HG03175 (cell line): ENCODE results near the gene ITGAX.
A peak's percentile ranks its signal among the peaks of the same experiment; 100 is the strongest.

ENCODE experiments used
- ATAC-seq: cut with Tn5 transposase; IDR thresholded peaks from one replicate; pipeline ENCODE4 v1.9.1; 2021; ENCODE audit warnings: mild to moderate bottlenecking, moderate library complexity; ENCODE audit not compliant: unreplicated experiment

ITGAX gene

GRCh38 chr16:31347445-31347844 is 7.5 kb upstream of the ITGAX start:
- no peak for ATAC-seq

- ATAC-seq, result no peak
These were observed 6.4 kb upstream of the ITGAX start for GRCh38 chr16:31348579-31348978.

- ATAC-seq, result no peak
These were observed 4.5 kb upstream of the ITGAX start for GRCh38 chr16:31350275-31351005.

- no peak for ATAC-seq
These were observed 3.6 kb upstream of the ITGAX start for GRCh38 chr16:31351246-31351941.

- ATAC-seq, result no peak
These were observed 3.0 kb upstream of the ITGAX start for GRCh38 chr16:31351942-31352325.

GRCh38 chr16:31352376-31353115 is 2.4 kb upstream of the ITGAX start:
- ATAC-seq, result no peak

GRCh38 chr16:31355431-31356100 is 590 bp downstream of the ITGAX start:
- no peak for ATAC-seq

- no peak for ATAC-seq
These were observed 1.8 kb downstream of the ITGAX start for GRCh38 chr16:31356566-31357323.

GRCh38 chr16:31357324-31358109 is 2.5 kb downstream of the ITGAX start:
- no peak for ATAC-seq

GRCh38 chr16:31360251-31360650 is 5.3 kb downstream of the ITGAX start:
- no peak for ATAC-seq

- ATAC-seq, result no peak
These were observed 6.5 kb downstream of the ITGAX start for GRCh38 chr16:31361201-31362110.

- no peak for ATAC-seq
These were observed 7.8 kb downstream of the ITGAX start for GRCh38 chr16:31362476-31363405.

- ATAC-seq, result no peak
These were observed 8.7 kb downstream of the ITGAX start for GRCh38 chr16:31363721-31364120.

- ATAC-seq, result no peak
These were observed 9.4 kb downstream of the ITGAX start for GRCh38 chr16:31364421-31364820.

- ATAC-seq, result peak; percentile 67
These were observed 10.3 kb downstream of the ITGAX start for GRCh38 chr16:31365131-31365865.

- ATAC-seq, result no peak
These were observed 12.9 kb downstream of the ITGAX start for GRCh38 chr16:31367853-31368252.

GRCh38 chr16:31371008-31371407 is 16.0 kb downstream of the ITGAX start:
- no peak for ATAC-seq
